Measurements from ENCODE around the gene PALM2AKAP2. TPM values are rescaled to one million over a fixed set of nuclear protein-coding genes. Genes with fewer than 3 reads are reported as not detected.

The PALM2AKAP2 gene
- total and polyA plus RNA-seq, 2 experiments from 2014 or later: 13.1 to 16.7 TPM

GRCh38 chr9:109735801-109736200 lies 44.2 kb upstream of the PALM2AKAP2 start:
- Histone ChIP-seq H3K27ac (no peak overlapping the region), H3K4me2 (ENCODE audit: unreplicated experiment) (no peak overlapping the region), H3K9me2 (ENCODE audit: insufficient read depth) (peaks cover 6% of the 10 kb centered on the region), H3K36me3 (ENCODE audit: low read depth) (no peaks in the 10 kb centered on the region), H3K9me3 (ENCODE audit: low read depth) (no peaks in the 10 kb centered on the region), H3K27me3 (replicated peaks; ENCODE audit: insufficient read depth) (no peaks in the 10 kb centered on the region), H3F3A (ENCODE audit: insufficient read depth) (peaks cover 18% of the 10 kb centered on the region), H2AFZ (no peak overlapping the region), H3K9ac (no peak overlapping the region), H3K4me1 (ENCODE audit: insufficient read depth) (peaks cover 16% of the 10 kb centered on the region), H3K4me3 (no peak overlapping the region), H4K20me1 (ENCODE audit: insufficient read depth) (no peaks in the 10 kb centered on the region), H3K79me2 (ENCODE audit: insufficient read depth) (no peaks in the 10 kb centered on the region)
- WGBS, 2 experiments (ENCODE audit: low coverage in 1 of 2, low lambda C conversion rate in 2 of 2, missing lambda C conversion rate in 2 of 2): 76 to 81% methylated on average over 6 of the region's 6 CpGs
- in situ Hi-C loops (cut with MboI): no loop called here
- no peak for TF ChIP-seq EZH2phosphoT487 (IDR thresholded peaks at IDR 0.05; ENCODE audit: insufficient read depth, low read depth)
- TF ChIP-seq EZH2 (IDR thresholded peaks at IDR 0.05; ENCODE audit: insufficient read depth, poor library complexity, severe bottlenecking): no peak
- DNase-seq: no peak

DNA sequence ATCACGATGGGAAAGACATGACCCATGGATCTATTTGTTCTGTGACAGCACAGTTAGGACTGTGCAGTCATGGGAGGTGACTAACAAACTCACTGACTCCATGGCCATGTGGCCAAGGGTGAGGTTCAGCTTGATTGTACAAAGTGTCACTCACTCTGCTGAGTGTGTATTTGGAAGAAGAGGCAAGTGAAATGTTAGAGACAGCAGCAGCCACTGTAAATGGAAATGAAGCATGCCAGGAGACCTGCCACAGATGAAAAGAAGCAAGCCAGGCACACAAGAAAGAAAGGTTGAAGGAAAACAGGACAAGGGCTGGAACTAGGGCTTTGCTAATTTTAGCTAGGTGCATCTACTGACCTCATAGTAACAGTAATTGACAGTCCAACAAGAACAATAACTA lies 42.7 kb upstream of the PALM2AKAP2 start:
- peaks cover 14% of the 10 kb centered on the region for H3K4me1 ChIP-seq (ENCODE audit: insufficient read depth)
- H3F3A ChIP-seq (ENCODE audit: insufficient read depth): peaks cover 14% of the 10 kb centered on the region
- TF ChIP-seq EZH2phosphoT487 (IDR thresholded peaks at IDR 0.05; ENCODE audit: insufficient read depth, low read depth) (no peak), EZH2 (IDR thresholded peaks at IDR 0.05; ENCODE audit: insufficient read depth, poor library complexity, severe bottlenecking) (no peak)
- no peak overlapping the region for H3K4me2 ChIP-seq (ENCODE audit: unreplicated experiment)
- H3K9me3 ChIP-seq (ENCODE audit: low read depth): no peaks in the 10 kb centered on the region
- H3K79me2 ChIP-seq (ENCODE audit: insufficient read depth): no peaks in the 10 kb centered on the region
- no peaks in the 10 kb centered on the region for H3K36me3 ChIP-seq (ENCODE audit: low read depth)
- H2AFZ ChIP-seq: no peak overlapping the region
- no peak overlapping the region for H3K9ac ChIP-seq
- DNase-seq: no peak
- in situ Hi-C loops (cut with MboI): no loop called here
- no peak overlapping the region for H3K27ac ChIP-seq
- no peaks in the 10 kb centered on the region for H4K20me1 ChIP-seq (ENCODE audit: insufficient read depth)
- H3K4me3 ChIP-seq: no peak overlapping the region
- no peaks in the 10 kb centered on the region for H3K27me3 ChIP-seq (replicated peaks; ENCODE audit: insufficient read depth)
- peaks cover 6% of the 10 kb centered on the region for H3K9me2 ChIP-seq (ENCODE audit: insufficient read depth)
- 50% methylated on average over 1 of the region's 1 CpG for WGBS, 2 experiments (ENCODE audit: low coverage in 1 of 2, low lambda C conversion rate in 2 of 2, missing lambda C conversion rate in 2 of 2)

GRCh38 chr9:109739760-109740159 lies 40.2 kb upstream of the PALM2AKAP2 start:
- Histone ChIP-seq H2AFZ (no peak overlapping the region), H3K9me2 (ENCODE audit: insufficient read depth) (peaks cover 2% of the 10 kb centered on the region), H3K9ac (no peak overlapping the region), H3K4me1 (ENCODE audit: insufficient read depth) (no peaks in the 10 kb centered on the region), H3K27me3 (replicated peaks; ENCODE audit: insufficient read depth) (no peaks in the 10 kb centered on the region), H4K20me1 (ENCODE audit: insufficient read depth) (no peaks in the 10 kb centered on the region), H3K27ac (no peak overlapping the region), H3K36me3 (ENCODE audit: low read depth) (no peaks in the 10 kb centered on the region), H3K79me2 (ENCODE audit: insufficient read depth) (no peaks in the 10 kb centered on the region), H3K4me3 (no peak overlapping the region), H3K4me2 (ENCODE audit: unreplicated experiment) (no peak overlapping the region), H3F3A (ENCODE audit: insufficient read depth) (no peaks in the 10 kb centered on the region), H3K9me3 (ENCODE audit: low read depth) (no peaks in the 10 kb centered on the region)
- WGBS, 2 experiments (ENCODE audit: low coverage in 1 of 2, low lambda C conversion rate in 2 of 2, missing lambda C conversion rate in 2 of 2): 16 to 21% methylated on average over 3 of the region's 3 CpGs
- TF ChIP-seq EZH2phosphoT487 (IDR thresholded peaks at IDR 0.05; ENCODE audit: insufficient read depth, low read depth) (no peak), EZH2 (IDR thresholded peaks at IDR 0.05; ENCODE audit: insufficient read depth, poor library complexity, severe bottlenecking) (no peak)
- in situ Hi-C loops (cut with MboI): no loop called here
- no peak for DNase-seq

- Histone ChIP-seq H3K79me2 (ENCODE audit: insufficient read depth) (no peaks in the 10 kb centered on the region), H3K9me3 (ENCODE audit: low read depth) (no peaks in the 10 kb centered on the region), H2AFZ (no peak overlapping the region), H3K27me3 (replicated peaks; ENCODE audit: insufficient read depth) (no peaks in the 10 kb centered on the region), H3K9me2 (ENCODE audit: insufficient read depth) (no peaks in the 10 kb centered on the region), H3K27ac (no peak overlapping the region), H3K4me1 (ENCODE audit: insufficient read depth) (peaks cover 12% of the 10 kb centered on the region), H3K9ac (no peak overlapping the region), H3F3A (ENCODE audit: insufficient read depth) (no peaks in the 10 kb centered on the region; the same call in 1 of the 2 replicates), H3K36me3 (ENCODE audit: low read depth) (no peaks in the 10 kb centered on the region), H3K4me2 (ENCODE audit: unreplicated experiment) (no peak overlapping the region), H3K4me3 (no peak overlapping the region), H4K20me1 (ENCODE audit: insufficient read depth) (no peaks in the 10 kb centered on the region)
- 43 to 47% methylated on average over 2 of the region's 2 CpGs for WGBS, 2 experiments (ENCODE audit: low coverage in 1 of 2, low lambda C conversion rate in 2 of 2, missing lambda C conversion rate in 2 of 2)
- in situ Hi-C loops (cut with MboI): no loop called here
- DNase-seq: peak; percentile 63
- TF ChIP-seq EZH2 (IDR thresholded peaks at IDR 0.05; ENCODE audit: insufficient read depth, poor library complexity, severe bottlenecking): no peak
- no peak for TF ChIP-seq EZH2phosphoT487 (IDR thresholded peaks at IDR 0.05; ENCODE audit: insufficient read depth, low read depth)
Observed at GRCh38 chr9:109742776-109743348, 37.1 kb upstream of the PALM2AKAP2 start.

Measured in GM23248 (cell line).